ENCODE measurements around the gene THSD4. TPM values are rescaled to one million over a fixed set of nuclear protein-coding genes. Genes with fewer than 3 reads are reported as not detected.

Gene THSD4
- total RNA-seq, 2 experiments from 2014 or later = not detected

DNA sequence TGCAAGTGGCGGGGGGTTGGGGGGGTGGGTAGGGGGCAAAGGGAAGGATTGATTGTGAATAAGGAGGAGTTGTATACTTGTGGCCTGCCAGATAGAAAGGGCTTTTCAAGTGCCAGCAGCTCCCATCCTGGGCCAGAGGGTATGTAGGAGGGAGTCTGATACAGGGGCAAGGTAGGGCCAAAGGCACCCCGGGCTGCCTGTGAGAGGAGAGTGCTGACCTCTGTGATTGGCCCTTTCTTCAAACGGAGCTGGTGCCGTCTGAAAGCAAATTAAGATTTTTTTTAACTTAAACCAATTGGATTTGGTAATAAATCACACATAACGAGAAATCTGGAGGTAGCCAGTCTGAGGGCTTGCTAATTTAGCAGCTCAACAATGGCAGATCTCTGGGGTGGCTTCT lies 229.9 kb downstream of the THSD4 start:
- intact Hi-C loops (cut with micrococcal nuclease) = no loop called here
- ChIA-PET CTCF (no interaction called here), POLR2A (no interaction called here)
- TF ChIP-seq, protein P1, sequence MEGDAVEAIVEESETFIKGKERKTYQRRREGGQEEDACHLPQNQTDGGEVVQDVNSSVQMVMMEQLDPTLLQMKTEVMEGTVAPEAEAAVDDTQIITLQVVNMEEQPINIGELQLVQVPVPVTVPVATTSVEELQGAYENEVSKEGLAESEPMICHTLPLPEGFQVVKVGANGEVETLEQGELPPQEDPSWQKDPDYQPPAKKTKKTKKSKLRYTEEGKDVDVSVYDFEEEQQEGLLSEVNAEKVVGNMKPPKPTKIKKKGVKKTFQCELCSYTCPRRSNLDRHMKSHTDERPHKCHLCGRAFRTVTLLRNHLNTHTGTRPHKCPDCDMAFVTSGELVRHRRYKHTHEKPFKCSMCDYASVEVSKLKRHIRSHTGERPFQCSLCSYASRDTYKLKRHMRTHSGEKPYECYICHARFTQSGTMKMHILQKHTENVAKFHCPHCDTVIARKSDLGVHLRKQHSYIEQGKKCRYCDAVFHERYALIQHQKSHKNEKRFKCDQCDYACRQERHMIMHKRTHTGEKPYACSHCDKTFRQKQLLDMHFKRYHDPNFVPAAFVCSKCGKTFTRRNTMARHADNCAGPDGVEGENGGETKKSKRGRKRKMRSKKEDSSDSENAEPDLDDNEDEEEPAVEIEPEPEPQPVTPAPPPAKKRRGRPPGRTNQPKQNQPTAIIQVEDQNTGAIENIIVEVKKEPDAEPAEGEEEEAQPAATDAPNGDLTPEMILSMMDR (IDR thresholded peaks at IDR 0.05) = no peak
- H3K4me1 Mint-ChIP-seq (ENCODE audit: low read depth) = no peaks in the 10 kb centered on the region
- ATAC-seq (no peak), DNase-seq (no peak)
- H3K9me3 Mint-ChIP-seq = no peaks in the 10 kb centered on the region
- no peaks in the 10 kb centered on the region for H3K36me3 Mint-ChIP-seq (ENCODE audit: low read depth)
- no peak overlapping the region for H3K4me3 Mint-ChIP-seq
- H3K27me3 Mint-ChIP-seq = peaks cover 2% of the 10 kb centered on the region
- H3K27ac Mint-ChIP-seq = no peak overlapping the region

DNA sequence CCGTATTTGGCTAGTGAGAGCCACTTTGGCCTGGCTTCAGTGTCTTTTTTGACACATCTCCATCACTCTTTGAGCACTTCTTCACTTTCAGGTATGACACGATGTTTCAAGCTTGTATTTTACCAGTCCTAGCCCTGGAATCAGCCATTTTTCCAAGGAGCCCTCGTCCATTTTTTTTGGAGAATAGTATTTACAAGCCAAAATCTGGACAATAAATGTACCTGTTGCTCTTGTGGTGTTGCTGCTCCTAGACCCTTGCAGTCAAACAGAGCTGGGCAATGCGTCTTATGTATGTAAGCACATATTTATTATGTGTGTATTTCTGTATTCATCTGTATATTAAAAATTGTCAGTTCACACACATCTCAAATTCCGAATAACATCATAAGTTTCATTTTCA lies 231.2 kb downstream of the THSD4 start:
- ATAC-seq = no peak
- no peaks in the 10 kb centered on the region for H3K36me3 Mint-ChIP-seq (ENCODE audit: low read depth)
- TF ChIP-seq, protein P1 (IDR thresholded peaks at IDR 0.05) = no peak
- no peaks in the 10 kb centered on the region for H3K4me1 Mint-ChIP-seq (ENCODE audit: low read depth)
- H3K9me3 Mint-ChIP-seq = no peaks in the 10 kb centered on the region
- no peak overlapping the region for H3K4me3 Mint-ChIP-seq
- H3K27me3 Mint-ChIP-seq = peaks cover 2% of the 10 kb centered on the region
- DNase-seq = no peak
- H3K27ac Mint-ChIP-seq = no peak overlapping the region
- ChIA-PET CTCF (no interaction called here), POLR2A (no interaction called here)
- intact Hi-C loops (cut with micrococcal nuclease) = no loop called here

DNA sequence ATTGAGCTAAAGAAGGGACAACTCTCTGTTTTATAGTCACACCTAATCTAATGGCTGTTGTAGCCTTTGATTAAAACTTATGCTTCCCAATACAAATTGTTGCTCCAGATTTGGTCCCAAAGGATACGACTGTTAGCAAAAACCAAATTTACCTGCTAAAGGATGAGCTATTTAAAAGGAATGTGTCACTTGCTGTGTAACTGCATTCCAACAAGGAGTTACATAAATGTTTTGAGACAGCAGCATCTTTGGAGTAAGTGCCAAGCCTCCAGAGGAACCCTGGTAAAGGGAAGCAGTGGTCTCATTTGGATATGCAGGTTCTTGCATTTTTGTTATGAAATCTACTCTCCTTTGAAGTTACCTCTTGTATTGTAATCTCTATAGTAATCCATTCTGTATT lies 233.3 kb downstream of the THSD4 start:
- ATAC-seq (no peak), DNase-seq (no peak)
- Mint-ChIP-seq H3K9me3 (no peaks in the 10 kb centered on the region), H3K27ac (no peak overlapping the region), H3K27me3 (peaks cover 2% of the 10 kb centered on the region), H3K4me1 (ENCODE audit: low read depth) (peaks cover 6% of the 10 kb centered on the region), H3K4me3 (no peak overlapping the region), H3K36me3 (ENCODE audit: low read depth) (no peaks in the 10 kb centered on the region)
- intact Hi-C loops (cut with micrococcal nuclease) = no loop called here
- ChIA-PET POLR2A (interaction anchor here (1.0 kb wide), 1 partner anchor 143 kb away, joined by 5 read pairs; no protein-coding TSS in a partner anchor), CTCF (no interaction called here)
- TF ChIP-seq, protein P1 (IDR thresholded peaks at IDR 0.05) = no peak

DNA sequence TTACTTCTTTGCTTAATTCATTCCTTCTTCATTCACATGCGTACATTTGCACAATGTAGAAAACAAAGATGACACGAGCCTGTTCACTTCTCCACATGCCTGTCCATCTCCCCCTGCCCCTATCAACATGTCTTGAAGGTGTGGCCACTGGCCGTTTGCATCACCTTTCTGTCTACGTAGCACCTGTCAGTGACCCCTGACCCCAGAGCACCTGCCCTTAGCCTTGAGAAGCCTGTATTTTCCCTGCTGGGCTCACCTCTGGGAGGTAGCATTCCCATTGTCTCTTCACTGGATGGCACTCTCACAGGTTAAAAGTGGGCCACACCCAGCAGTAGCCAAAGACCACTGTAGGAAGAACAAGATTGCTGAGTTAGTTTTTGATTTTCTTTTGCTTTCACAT lies 234.1 kb downstream of the THSD4 start:
- no peaks in the 10 kb centered on the region for H3K9me3 Mint-ChIP-seq
- H3K36me3 Mint-ChIP-seq (ENCODE audit: low read depth) = no peaks in the 10 kb centered on the region
- DNase-seq (no peak), ATAC-seq (no peak)
- H3K4me1 Mint-ChIP-seq (ENCODE audit: low read depth) = peaks cover 6% of the 10 kb centered on the region
- TF ChIP-seq, protein P1 (IDR thresholded peaks at IDR 0.05) = no peak
- no peak overlapping the region for H3K4me3 Mint-ChIP-seq
- peaks cover 2% of the 10 kb centered on the region for H3K27me3 Mint-ChIP-seq
- CTCF ChIA-PET = no interaction called here
- POLR2A ChIA-PET = no interaction called here
- intact Hi-C loops (cut with micrococcal nuclease) = no loop called here
- H3K27ac Mint-ChIP-seq = no peak overlapping the region

DNA sequence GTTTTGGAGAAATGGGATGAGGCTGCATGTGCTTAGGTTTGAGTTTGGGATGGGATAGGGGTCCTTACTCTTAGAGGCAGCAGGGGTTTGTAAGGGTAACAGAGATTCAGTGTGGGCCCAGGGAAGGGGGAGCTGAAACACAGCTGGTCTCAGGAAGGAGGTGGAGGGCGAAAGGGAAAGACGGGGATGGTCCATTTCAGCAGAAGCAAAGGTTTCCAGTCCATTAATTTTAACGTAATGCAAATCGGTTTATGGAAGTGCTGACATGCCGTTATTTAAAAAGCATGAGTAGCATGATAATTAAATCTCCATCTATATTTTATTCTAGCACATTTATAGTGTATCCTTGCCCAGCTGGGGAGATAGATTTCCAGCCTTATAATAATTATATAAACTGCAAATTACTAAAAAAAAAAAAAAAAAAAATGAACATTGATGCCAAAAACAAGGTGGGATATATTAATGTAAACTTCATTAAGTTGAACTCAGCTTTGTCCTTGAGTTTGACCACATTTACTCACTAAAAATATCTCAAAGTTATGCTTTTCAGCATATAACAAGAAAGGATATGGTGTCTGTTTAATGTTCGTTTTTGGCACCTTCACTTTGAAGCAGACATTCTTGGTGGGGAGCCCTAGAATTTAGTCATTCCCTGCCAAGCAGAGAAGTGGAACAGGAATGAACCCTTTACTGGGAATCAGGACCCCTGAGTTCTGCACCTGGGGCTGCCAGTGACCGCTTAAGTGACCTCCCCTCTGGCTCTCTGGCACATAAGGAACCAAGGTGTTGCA lies 234.7 kb downstream of the THSD4 start:
- Mint-ChIP-seq H3K27ac (no peak overlapping the region), H3K4me3 (no peak overlapping the region), H3K36me3 (ENCODE audit: low read depth) (no peaks in the 10 kb centered on the region), H3K27me3 (peaks cover 2% of the 10 kb centered on the region), H3K4me1 (ENCODE audit: low read depth) (peaks cover 6% of the 10 kb centered on the region), H3K9me3 (no peaks in the 10 kb centered on the region)
- POLR2A ChIA-PET = no interaction called here
- intact Hi-C loops (cut with micrococcal nuclease) = no loop called here
- DNase-seq (no peak), ATAC-seq (no peak)
- TF ChIP-seq, protein P1 (IDR thresholded peaks at IDR 0.05) = no peak
- CTCF ChIA-PET = no interaction called here

Measured in activated CD8-positive, alpha-beta T cell treated with anti-CD3 and anti-CD28 coated beads for 36 hours (primary cell).